Measurements from ENCODE around the gene ZMYND15. TPM values are rescaled to one million over a fixed set of nuclear protein-coding genes. Genes with fewer than 3 reads are reported as not detected.

Gene ZMYND15
- total RNA-seq, 4 donors from 2014 or later = 0.82 to 1.4 TPM; not detected in 2

Other genes with a start within 250 kb of the ZMYND15 start
- gene SPNS2, start 241.0 kb upstream of the ZMYND15 start, total RNA-seq = 10 to 100 TPM in 3 of 4 donors, 1 to 10 TPM in 1; 8.7 to 72.0 (median 18.2) TPM
- gene MYBBP1A, start 184.4 kb upstream of the ZMYND15 start, total RNA-seq = 100 to 1,000 TPM in 2 of 4 donors, 10 to 100 TPM in 2; 25.4 to 148 (median 81.5) TPM
- gene GGT6, start 179.3 kb upstream of the ZMYND15 start, total RNA-seq = 100 to 1,000 TPM; 214 to 308 (median 283) TPM
- under 1 TPM in 3 of 4 donors, not detected in 1; 0.16 to 0.96 (median 0.40) TPM for gene SMTNL2, start 155.3 kb upstream of the ZMYND15 start, total RNA-seq
- under 1 TPM in 2 of 4 donors, not detected in 2; 0.41 to 0.48 TPM for gene ALOX15, start 98.2 kb upstream of the ZMYND15 start, total RNA-seq
- 10 to 100 TPM; 12.3 to 42.2 (median 16.1) TPM for gene PELP1, start 35.7 kb upstream of the ZMYND15 start, total RNA-seq
- 10 to 100 TPM; 19.3 to 47.9 (median 36.8) TPM for gene ARRB2, start 29.2 kb upstream of the ZMYND15 start, total RNA-seq
- gene MED11, start 8.4 kb upstream of the ZMYND15 start, total RNA-seq = 10 to 100 TPM in 3 of 4 donors, 1 to 10 TPM in 1; 1.4 to 60.8 (median 34.1) TPM
- 10 to 100 TPM; 13.0 to 72.6 (median 27.0) TPM for gene CXCL16, start 95 bp downstream of the ZMYND15 start, total RNA-seq
- gene TM4SF5, start 32.1 kb downstream of the ZMYND15 start, total RNA-seq = 10 to 100 TPM in 3 of 4 donors, 1 to 10 TPM in 1; 5.2 to 42.6 (median 26.1) TPM
- 1 to 10 TPM in 2 of 4 donors, under 1 TPM in 1, not detected in 1; 0.68 to 5.2 (median 1.9) TPM for gene VMO1, start 46.5 kb downstream of the ZMYND15 start, total RNA-seq
- 1 to 10 TPM in 1 of 4 donors, under 1 TPM in 1, not detected in 2; 0.41 to 1.7 TPM for gene GLTPD2, start 49.1 kb downstream of the ZMYND15 start, total RNA-seq
- 100 to 1,000 TPM in 2 of 4 donors, 10 to 100 TPM in 2; 34.0 to 111 (median 80.9) TPM for gene PSMB6, start 56.3 kb downstream of the ZMYND15 start, total RNA-seq
- gene PLD2, start 67.3 kb downstream of the ZMYND15 start, total RNA-seq = 10 to 100 TPM; 13.9 to 81.9 (median 18.9) TPM
- 100 to 1,000 TPM; 128 to 406 (median 181) TPM for gene MINK1, start 93.5 kb downstream of the ZMYND15 start, total RNA-seq
- 1 to 10 TPM in 3 of 4 donors, not detected in 1; 1.8 to 3.2 (median 2.1) TPM for gene C17orf107, start 159.7 kb downstream of the ZMYND15 start, total RNA-seq
- under 1 TPM in 1 of 4 donors, not detected in 3; 0.32 TPM for gene CHRNE, start 163.3 kb downstream of the ZMYND15 start, total RNA-seq
- not detected for gene GP1BA, start 192.4 kb downstream of the ZMYND15 start, total RNA-seq
- 100 to 1,000 TPM in 1 of 4 donors, 10 to 100 TPM in 3; 62.4 to 120 (median 83.9) TPM for gene SLC25A11, start 200.2 kb downstream of the ZMYND15 start, total RNA-seq
- gene RNF167, start 200.4 kb downstream of the ZMYND15 start, total RNA-seq = 100 to 1,000 TPM in 1 of 4 donors, 10 to 100 TPM in 3; 57.2 to 348 (median 73.7) TPM
- 1,000 to 10,000 TPM in 1 of 4 donors, 100 to 1,000 TPM in 3; 743 to 1,049 (median 945) TPM for gene PFN1, start 208.7 kb downstream of the ZMYND15 start, total RNA-seq
- 100 to 1,000 TPM in 1 of 4 donors, 10 to 100 TPM in 1, 1 to 10 TPM in 2; 2.5 to 211 (median 12.9) TPM for gene ENO3, start 211.3 kb downstream of the ZMYND15 start, total RNA-seq
- gene SPAG7, start 228.0 kb downstream of the ZMYND15 start, total RNA-seq = 10 to 100 TPM in 3 of 4 donors, 1 to 10 TPM in 1; 8.2 to 64.7 (median 47.4) TPM
- 10 to 100 TPM; 35.9 to 71.8 (median 51.8) TPM for gene CAMTA2, start 247.8 kb downstream of the ZMYND15 start, total RNA-seq